ENCODE results near the gene SEC22C.

GRCh38 chr3:42514876-42515275, 66.9 kb downstream of the SEC22C start:
- TF ChIP-seq TAF1 (IDR thresholded peaks at IDR 0.05; ENCODE audit: borderline replicate concordance, insufficient read depth, low read length), result no peak
- TF ChIP-seq POLR2AphosphoS5 (IDR thresholded peaks at IDR 0.05; ENCODE audit: low read depth, low read length), result no peak
- TF ChIP-seq, protein P1, sequence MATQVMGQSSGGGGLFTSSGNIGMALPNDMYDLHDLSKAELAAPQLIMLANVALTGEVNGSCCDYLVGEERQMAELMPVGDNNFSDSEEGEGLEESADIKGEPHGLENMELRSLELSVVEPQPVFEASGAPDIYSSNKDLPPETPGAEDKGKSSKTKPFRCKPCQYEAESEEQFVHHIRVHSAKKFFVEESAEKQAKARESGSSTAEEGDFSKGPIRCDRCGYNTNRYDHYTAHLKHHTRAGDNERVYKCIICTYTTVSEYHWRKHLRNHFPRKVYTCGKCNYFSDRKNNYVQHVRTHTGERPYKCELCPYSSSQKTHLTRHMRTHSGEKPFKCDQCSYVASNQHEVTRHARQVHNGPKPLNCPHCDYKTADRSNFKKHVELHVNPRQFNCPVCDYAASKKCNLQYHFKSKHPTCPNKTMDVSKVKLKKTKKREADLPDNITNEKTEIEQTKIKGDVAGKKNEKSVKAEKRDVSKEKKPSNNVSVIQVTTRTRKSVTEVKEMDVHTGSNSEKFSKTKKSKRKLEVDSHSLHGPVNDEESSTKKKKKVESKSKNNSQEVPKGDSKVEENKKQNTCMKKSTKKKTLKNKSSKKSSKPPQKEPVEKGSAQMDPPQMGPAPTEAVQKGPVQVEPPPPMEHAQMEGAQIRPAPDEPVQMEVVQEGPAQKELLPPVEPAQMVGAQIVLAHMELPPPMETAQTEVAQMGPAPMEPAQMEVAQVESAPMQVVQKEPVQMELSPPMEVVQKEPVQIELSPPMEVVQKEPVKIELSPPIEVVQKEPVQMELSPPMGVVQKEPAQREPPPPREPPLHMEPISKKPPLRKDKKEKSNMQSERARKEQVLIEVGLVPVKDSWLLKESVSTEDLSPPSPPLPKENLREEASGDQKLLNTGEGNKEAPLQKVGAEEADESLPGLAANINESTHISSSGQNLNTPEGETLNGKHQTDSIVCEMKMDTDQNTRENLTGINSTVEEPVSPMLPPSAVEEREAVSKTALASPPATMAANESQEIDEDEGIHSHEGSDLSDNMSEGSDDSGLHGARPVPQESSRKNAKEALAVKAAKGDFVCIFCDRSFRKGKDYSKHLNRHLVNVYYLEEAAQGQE (IDR thresholded peaks at IDR 0.05; ENCODE audit: insufficient read depth in 1 of 2, low read depth in 2 of 2, low read length in 2 of 2), result no peak
- TF ChIP-seq SIN3A (IDR thresholded peaks at IDR 0.05; ENCODE audit: borderline replicate concordance, insufficient read depth, low read length), result no peak
